Measurements from ENCODE around the gene ATP1A1. TPM values are rescaled to one million over a fixed set of nuclear protein-coding genes. Genes with fewer than 3 reads are reported as not detected.

The ATP1A1 gene
- total and polyA plus RNA-seq, 2 experiments from 2014 or later = 117 to 202 TPM

DNA sequence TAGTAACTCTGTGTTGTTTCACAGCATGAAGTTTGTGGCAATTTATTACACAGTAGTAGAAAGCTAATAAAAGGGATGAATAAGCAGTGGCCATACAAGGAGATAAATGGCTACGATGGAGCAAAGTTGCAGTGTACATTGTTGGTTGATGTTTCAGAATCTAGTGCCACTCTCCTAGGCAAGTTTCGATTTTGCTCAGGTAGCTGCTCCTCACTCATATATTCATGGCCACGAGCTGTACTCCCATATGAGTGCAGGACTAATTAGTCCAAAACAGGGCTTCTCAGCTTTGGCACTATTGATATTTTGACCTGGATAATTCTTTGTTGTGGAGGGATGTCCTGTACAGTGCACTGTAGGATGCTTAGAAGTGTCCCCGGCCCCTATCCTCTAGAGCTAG, 30.0 kb upstream of the ATP1A1 start:
- no peaks in the 10 kb centered on the region for H3K9me3 Mint-ChIP-seq
- no peaks in the 10 kb centered on the region for H4K20me1 ChIP-seq (replicated peaks; ENCODE audit: insufficient read depth)
- no peaks in the 10 kb centered on the region for H3K36me3 ChIP-seq (ENCODE audit: insufficient read depth)
- DNase-seq (ENCODE audit: low spot score) = no peak
- peaks cover 28% of the 10 kb centered on the region for H3K4me1 Mint-ChIP-seq
- no peaks in the 10 kb centered on the region for H3K27me3 Mint-ChIP-seq (ENCODE audit: insufficient read depth, low read depth, poor library complexity)
- H3K4me1 ChIP-seq (ENCODE audit: insufficient read depth) = peaks cover 17% of the 10 kb centered on the region; the same call in 1 of the 2 replicates
- no peak overlapping the region for H3K4me2 ChIP-seq
- 0 out of 2 replicates have a peak, but pooled peaks cover 7% of the 10 kb centered on the region for H3K9me2 ChIP-seq (ENCODE audit: insufficient read depth)
- no peak overlapping the region for H2AFZ ChIP-seq
- H3K4me3 ChIP-seq = no peak overlapping the region
- H3F3A ChIP-seq (replicated peaks; ENCODE audit: low read depth) = no peaks in the 10 kb centered on the region
- H3K4me3 Mint-ChIP-seq = no peak overlapping the region
- no peaks in the 10 kb centered on the region for H3K27me3 ChIP-seq (ENCODE audit: insufficient read depth)
- H3K27ac ChIP-seq (ENCODE audit: low read depth) = no peak overlapping the region
- H3K36me3 Mint-ChIP-seq (ENCODE audit: low read depth) = no peaks in the 10 kb centered on the region
- ATAC-seq = no peak
- TF ChIP-seq EZH2 (IDR thresholded peaks at IDR 0.05; ENCODE audit: low read depth, unreplicated experiment) (no peak), ZNF114 (CRISPR knock-in tag; IDR thresholded peaks at IDR 0.05) (no peak), STAT1 (IDR thresholded peaks at IDR 0.05; ENCODE audit: unreplicated experiment) (no peak), NANOG (IDR thresholded peaks at IDR 0.05; ENCODE audit: borderline replicate concordance) (no peak), EZH2phosphoT487 (IDR thresholded peaks at IDR 0.05; ENCODE audit: unreplicated experiment) (no peak), POLR2AphosphoS5 (IDR thresholded peaks at IDR 0.05; ENCODE audit: low read depth) (no peak), CREB1 (CRISPR knock-in tag; IDR thresholded peaks at IDR 0.05; ENCODE audit: low read depth) (no peak), ZNF331 (CRISPR knock-in tag; IDR thresholded peaks at IDR 0.05; ENCODE audit: low read depth) (no peak), JUNB (IDR thresholded peaks at IDR 0.05; ENCODE audit: unreplicated experiment) (no peak)
- TF ChIP-seq, protein P1, sequence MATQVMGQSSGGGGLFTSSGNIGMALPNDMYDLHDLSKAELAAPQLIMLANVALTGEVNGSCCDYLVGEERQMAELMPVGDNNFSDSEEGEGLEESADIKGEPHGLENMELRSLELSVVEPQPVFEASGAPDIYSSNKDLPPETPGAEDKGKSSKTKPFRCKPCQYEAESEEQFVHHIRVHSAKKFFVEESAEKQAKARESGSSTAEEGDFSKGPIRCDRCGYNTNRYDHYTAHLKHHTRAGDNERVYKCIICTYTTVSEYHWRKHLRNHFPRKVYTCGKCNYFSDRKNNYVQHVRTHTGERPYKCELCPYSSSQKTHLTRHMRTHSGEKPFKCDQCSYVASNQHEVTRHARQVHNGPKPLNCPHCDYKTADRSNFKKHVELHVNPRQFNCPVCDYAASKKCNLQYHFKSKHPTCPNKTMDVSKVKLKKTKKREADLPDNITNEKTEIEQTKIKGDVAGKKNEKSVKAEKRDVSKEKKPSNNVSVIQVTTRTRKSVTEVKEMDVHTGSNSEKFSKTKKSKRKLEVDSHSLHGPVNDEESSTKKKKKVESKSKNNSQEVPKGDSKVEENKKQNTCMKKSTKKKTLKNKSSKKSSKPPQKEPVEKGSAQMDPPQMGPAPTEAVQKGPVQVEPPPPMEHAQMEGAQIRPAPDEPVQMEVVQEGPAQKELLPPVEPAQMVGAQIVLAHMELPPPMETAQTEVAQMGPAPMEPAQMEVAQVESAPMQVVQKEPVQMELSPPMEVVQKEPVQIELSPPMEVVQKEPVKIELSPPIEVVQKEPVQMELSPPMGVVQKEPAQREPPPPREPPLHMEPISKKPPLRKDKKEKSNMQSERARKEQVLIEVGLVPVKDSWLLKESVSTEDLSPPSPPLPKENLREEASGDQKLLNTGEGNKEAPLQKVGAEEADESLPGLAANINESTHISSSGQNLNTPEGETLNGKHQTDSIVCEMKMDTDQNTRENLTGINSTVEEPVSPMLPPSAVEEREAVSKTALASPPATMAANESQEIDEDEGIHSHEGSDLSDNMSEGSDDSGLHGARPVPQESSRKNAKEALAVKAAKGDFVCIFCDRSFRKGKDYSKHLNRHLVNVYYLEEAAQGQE (IDR thresholded peaks at IDR 0.05; ENCODE audit: unreplicated experiment) = no peak
- TF ChIP-seq, protein P2, sequence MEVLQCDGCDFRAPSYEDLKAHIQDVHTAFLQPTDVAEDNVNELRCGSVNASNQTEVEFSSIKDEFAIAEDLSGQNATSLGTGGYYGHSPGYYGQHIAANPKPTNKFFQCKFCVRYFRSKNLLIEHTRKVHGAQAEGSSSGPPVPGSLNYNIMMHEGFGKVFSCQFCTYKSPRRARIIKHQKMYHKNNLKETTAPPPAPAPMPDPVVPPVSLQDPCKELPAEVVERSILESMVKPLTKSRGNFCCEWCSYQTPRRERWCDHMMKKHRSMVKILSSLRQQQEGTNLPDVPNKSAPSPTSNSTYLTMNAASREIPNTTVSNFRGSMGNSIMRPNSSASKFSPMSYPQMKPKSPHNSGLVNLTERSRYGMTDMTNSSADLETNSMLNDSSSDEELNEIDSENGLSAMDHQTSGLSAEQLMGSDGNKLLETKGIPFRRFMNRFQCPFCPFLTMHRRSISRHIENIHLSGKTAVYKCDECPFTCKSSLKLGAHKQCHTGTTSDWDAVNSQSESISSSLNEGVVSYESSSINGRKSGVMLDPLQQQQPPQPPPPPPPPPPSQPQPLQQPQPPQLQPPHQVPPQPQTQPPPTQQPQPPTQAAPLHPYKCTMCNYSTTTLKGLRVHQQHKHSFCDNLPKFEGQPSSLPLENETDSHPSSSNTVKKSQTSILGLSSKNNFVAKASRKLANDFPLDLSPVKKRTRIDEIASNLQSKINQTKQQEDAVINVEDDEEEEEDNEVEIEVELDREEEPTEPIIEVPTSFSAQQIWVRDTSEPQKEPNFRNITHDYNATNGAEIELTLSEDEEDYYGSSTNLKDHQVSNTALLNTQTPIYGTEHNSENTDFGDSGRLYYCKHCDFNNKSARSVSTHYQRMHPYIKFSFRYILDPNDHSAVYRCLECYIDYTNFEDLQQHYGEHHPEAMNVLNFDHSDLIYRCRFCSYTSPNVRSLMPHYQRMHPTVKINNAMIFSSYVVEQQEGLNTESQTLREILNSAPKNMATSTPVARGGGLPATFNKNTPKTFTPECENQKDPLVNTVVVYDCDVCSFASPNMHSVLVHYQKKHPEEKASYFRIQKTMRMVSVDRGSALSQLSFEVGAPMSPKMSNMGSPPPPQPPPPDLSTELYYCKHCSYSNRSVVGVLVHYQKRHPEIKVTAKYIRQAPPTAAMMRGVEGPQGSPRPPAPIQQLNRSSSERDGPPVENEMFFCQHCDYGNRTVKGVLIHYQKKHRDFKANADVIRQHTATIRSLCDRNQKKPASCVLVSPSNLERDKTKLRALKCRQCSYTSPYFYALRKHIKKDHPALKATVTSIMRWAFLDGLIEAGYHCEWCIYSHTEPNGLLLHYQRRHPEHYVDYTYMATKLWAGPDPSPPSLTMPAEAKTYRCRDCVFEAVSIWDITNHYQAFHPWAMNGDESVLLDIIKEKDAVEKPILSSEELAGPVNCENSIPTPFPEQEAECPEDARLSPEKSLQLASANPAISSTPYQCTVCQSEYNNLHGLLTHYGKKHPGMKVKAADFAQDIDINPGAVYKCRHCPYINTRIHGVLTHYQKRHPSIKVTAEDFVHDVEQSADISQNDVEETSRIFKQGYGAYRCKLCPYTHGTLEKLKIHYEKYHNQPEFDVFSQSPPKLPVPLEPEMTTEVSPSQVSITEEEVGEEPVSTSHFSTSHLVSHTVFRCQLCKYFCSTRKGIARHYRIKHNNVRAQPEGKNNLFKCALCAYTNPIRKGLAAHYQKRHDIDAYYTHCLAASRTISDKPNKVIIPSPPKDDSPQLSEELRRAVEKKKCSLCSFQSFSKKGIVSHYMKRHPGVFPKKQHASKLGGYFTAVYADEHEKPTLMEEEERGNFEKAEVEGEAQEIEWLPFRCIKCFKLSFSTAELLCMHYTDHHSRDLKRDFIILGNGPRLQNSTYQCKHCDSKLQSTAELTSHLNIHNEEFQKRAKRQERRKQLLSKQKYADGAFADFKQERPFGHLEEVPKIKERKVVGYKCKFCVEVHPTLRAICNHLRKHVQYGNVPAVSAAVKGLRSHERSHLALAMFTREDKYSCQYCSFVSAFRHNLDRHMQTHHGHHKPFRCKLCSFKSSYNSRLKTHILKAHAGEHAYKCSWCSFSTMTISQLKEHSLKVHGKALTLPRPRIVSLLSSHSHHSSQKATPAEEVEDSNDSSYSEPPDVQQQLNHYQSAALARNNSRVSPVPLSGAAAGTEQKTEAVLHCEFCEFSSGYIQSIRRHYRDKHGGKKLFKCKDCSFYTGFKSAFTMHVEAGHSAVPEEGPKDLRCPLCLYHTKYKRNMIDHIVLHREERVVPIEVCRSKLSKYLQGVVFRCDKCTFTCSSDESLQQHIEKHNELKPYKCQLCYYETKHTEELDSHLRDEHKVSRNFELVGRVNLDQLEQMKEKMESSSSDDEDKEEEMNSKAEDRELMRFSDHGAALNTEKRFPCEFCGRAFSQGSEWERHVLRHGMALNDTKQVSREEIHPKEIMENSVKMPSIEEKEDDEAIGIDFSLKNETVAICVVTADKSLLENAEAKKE (CRISPR knock-in tag; IDR thresholded peaks at IDR 0.05) = no peak
- TF ChIP-seq, protein P3, sequence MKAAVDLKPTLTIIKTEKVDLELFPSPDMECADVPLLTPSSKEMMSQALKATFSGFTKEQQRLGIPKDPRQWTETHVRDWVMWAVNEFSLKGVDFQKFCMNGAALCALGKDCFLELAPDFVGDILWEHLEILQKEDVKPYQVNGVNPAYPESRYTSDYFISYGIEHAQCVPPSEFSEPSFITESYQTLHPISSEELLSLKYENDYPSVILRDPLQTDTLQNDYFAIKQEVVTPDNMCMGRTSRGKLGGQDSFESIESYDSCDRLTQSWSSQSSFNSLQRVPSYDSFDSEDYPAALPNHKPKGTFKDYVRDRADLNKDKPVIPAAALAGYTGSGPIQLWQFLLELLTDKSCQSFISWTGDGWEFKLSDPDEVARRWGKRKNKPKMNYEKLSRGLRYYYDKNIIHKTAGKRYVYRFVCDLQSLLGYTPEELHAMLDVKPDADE (IDR thresholded peaks at IDR 0.05) = no peak
- TF ChIP-seq, protein P4, sequence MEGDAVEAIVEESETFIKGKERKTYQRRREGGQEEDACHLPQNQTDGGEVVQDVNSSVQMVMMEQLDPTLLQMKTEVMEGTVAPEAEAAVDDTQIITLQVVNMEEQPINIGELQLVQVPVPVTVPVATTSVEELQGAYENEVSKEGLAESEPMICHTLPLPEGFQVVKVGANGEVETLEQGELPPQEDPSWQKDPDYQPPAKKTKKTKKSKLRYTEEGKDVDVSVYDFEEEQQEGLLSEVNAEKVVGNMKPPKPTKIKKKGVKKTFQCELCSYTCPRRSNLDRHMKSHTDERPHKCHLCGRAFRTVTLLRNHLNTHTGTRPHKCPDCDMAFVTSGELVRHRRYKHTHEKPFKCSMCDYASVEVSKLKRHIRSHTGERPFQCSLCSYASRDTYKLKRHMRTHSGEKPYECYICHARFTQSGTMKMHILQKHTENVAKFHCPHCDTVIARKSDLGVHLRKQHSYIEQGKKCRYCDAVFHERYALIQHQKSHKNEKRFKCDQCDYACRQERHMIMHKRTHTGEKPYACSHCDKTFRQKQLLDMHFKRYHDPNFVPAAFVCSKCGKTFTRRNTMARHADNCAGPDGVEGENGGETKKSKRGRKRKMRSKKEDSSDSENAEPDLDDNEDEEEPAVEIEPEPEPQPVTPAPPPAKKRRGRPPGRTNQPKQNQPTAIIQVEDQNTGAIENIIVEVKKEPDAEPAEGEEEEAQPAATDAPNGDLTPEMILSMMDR (conservative IDR thresholded peaks at IDR 0.05; ENCODE audit: low read depth in 2 of 2) = no peak
- H3K27ac Mint-ChIP-seq = no peak overlapping the region
- H3K79me2 ChIP-seq (replicated peaks; ENCODE audit: insufficient read depth) = no peaks in the 10 kb centered on the region
